Lung (tissue), 12 donors: ENCODE measurements around the gene MRM3. TPM values are rescaled to one million over a fixed set of nuclear protein-coding genes. Genes with fewer than 3 reads are reported as not detected.
"Not testable (repeated sequence)": the region's sequence is repeated elsewhere in the genome, so short reads cannot be mapped to it uniquely, and the experiment has no call there.

ENCODE experiments used
- ATAC-seq: fragments of 200-7000 bp; cut with Tn5 transposase; one replicate; pipeline ENCODE4 v1.9.1; 2020; ENCODE audit warnings: moderate number of reproducible peaks; ENCODE audit not compliant: insufficient read depth, low FRiP score
- DNase-seq, 3 donors: peaks; one replicate each; pipeline ENCODE4 v3.0.0-alpha.2; 2013 to 2017
- H3K27ac ChIP-seq, 2 donors: one replicate each; pipeline ENCODE4 v1.5.1; 2013; ENCODE audit warnings: mild to moderate bottlenecking in 2 of 2, moderate library complexity in 2 of 2, control low read depth in 1 of 2, inconsistent platforms in 1 of 2, low read depth in 1 of 2, low read length in 1 of 2
- H3K27me3 ChIP-seq, 3 donors: one replicate each; pipeline ENCODE4 v1.5.1; 2013; ENCODE audit warnings: low read length in 2 of 3; ENCODE audit not compliant: control insufficient read depth in 3 of 3, insufficient read depth in 3 of 3
- H3K36me3 ChIP-seq, 4 donors: one replicate each; pipeline ENCODE4 v1.5.1; 2013; ENCODE audit warnings: low read length in 4 of 4, mild to moderate bottlenecking in 1 of 4, moderate library complexity in 1 of 4; ENCODE audit not compliant: control insufficient read depth in 4 of 4, insufficient read depth in 4 of 4
- H3K4me1 ChIP-seq, 5 donors: one replicate each; pipeline ENCODE4 v1.5.1; 2013; ENCODE audit warnings: low read length in 5 of 5, mild to moderate bottlenecking in 2 of 5, moderate library complexity in 1 of 5; ENCODE audit not compliant: control insufficient read depth in 5 of 5, insufficient read depth in 5 of 5
- H3K4me3 ChIP-seq: one replicate; pipeline ENCODE4 v1.5.1; 2013; ENCODE audit warnings: mild to moderate bottlenecking, control low read depth, moderate library complexity
- H3K9ac ChIP-seq, 2 donors: one replicate each; pipeline ENCODE4 v1.5.1; 2013; ENCODE audit warnings: low read length in 2 of 2, control low read depth in 1 of 2; ENCODE audit not compliant: insufficient read depth in 1 of 2
- H3K9me3 ChIP-seq, 4 donors: one replicate each; pipeline ENCODE4 v1.5.1; 2013; ENCODE audit warnings: low read length in 3 of 4, mild to moderate bottlenecking in 1 of 4, moderate library complexity in 1 of 4; ENCODE audit not compliant: control insufficient read depth in 4 of 4, insufficient read depth in 3 of 4
- WGBS, 2 donors: extraction: QIAGEN DNeasy Blood & Tissue Kit; methylation state at CpG; one replicate each; pipeline ENCODE4 v1.1.7; 2013; 5-methylcytosine and 5-hydroxymethylcytosine counted together
- polyA plus RNA-seq, 2 donors: library from polyadenylated mRNA; stranded (reverse); fragments of 200-250 nt; gene quantifications; one replicate each; pipeline ENCODE4 v1.2.1, GENCODE V29; 2013
- total RNA-seq, 2 donors: library from RNA; depleted of rRNA in 1 of 2; stranded (reverse); fragments of >200 nt in 1 of 2; gene quantifications; one replicate each; pipeline ENCODE4 v1.2.1, GENCODE V29; 2014 to 2021
- TF ChIP-seq, protein P1 (sequence below): IDR thresholded peaks from 2 replicates; pipeline ENCODE4 v1.5.1; 2012; ENCODE audit warnings: mild to moderate bottlenecking; ENCODE audit errors: control extremely low read depth, extremely low read depth
- donor health status: control.
- donor health status: control.
- donor health status: Bipolar disorder and iron deficiency.
- donor health status: healthy.
- donor health status: DM: yes; HTN: yes; CAD: no.

Gene MRM3
- total and polyA plus RNA-seq, 4 donors, result 10.4 to 16.3 (median 13.1) TPM

DNA sequence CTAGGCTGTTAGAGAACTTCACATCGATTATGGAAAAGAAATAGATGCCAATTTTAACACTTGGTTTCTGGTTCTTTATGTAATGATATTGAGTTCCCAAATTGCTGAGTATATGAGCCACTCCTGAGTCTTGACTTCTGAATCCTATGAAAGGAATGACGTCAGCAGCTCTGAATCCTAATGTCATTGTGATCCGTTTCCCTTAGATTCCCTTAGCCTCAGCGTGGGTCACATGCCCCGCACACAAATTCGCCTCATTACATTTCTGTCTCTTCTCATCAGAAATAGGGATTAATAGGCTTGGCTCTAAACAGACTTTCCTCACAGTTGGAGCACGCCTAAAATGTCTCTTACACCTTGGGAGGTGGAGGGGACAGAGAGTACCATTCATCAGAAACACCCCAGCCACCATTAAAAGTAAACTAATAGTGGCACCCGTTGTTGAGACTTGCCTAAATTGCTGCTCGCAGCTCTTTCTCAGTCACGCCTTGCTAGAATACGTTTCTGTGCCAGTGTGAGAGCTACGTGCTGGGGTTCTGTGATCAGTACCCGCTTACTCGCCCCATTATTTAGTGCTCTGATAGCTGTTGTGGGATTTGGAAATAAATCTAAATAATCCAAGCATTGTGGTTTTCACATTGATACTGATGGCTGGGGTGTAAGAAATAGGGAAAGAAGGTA is 7.1 kb downstream of the MRM3 start:
- DNase-seq (no peak), ATAC-seq (no peak)
- no peak overlapping the region for H3K4me3 ChIP-seq
- WGBS, 2 donors, result 93 to 95% methylated on average over 14 of the region's 14 CpGs
- peaks cover 9 to 29% (median 19%) of the 10 kb centered on the region in 4 donors for H3K36me3 ChIP-seq
- no peaks in the 10 kb centered on the region for H3K4me1 ChIP-seq
- no peaks in the 10 kb centered on the region for H3K9me3 ChIP-seq
- TF ChIP-seq, protein P1, sequence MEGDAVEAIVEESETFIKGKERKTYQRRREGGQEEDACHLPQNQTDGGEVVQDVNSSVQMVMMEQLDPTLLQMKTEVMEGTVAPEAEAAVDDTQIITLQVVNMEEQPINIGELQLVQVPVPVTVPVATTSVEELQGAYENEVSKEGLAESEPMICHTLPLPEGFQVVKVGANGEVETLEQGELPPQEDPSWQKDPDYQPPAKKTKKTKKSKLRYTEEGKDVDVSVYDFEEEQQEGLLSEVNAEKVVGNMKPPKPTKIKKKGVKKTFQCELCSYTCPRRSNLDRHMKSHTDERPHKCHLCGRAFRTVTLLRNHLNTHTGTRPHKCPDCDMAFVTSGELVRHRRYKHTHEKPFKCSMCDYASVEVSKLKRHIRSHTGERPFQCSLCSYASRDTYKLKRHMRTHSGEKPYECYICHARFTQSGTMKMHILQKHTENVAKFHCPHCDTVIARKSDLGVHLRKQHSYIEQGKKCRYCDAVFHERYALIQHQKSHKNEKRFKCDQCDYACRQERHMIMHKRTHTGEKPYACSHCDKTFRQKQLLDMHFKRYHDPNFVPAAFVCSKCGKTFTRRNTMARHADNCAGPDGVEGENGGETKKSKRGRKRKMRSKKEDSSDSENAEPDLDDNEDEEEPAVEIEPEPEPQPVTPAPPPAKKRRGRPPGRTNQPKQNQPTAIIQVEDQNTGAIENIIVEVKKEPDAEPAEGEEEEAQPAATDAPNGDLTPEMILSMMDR, result no peak
- no peak overlapping the region for H3K27ac ChIP-seq
- no peak overlapping the region for H3K9ac ChIP-seq
- no peaks in the 10 kb centered on the region for H3K27me3 ChIP-seq

DNA sequence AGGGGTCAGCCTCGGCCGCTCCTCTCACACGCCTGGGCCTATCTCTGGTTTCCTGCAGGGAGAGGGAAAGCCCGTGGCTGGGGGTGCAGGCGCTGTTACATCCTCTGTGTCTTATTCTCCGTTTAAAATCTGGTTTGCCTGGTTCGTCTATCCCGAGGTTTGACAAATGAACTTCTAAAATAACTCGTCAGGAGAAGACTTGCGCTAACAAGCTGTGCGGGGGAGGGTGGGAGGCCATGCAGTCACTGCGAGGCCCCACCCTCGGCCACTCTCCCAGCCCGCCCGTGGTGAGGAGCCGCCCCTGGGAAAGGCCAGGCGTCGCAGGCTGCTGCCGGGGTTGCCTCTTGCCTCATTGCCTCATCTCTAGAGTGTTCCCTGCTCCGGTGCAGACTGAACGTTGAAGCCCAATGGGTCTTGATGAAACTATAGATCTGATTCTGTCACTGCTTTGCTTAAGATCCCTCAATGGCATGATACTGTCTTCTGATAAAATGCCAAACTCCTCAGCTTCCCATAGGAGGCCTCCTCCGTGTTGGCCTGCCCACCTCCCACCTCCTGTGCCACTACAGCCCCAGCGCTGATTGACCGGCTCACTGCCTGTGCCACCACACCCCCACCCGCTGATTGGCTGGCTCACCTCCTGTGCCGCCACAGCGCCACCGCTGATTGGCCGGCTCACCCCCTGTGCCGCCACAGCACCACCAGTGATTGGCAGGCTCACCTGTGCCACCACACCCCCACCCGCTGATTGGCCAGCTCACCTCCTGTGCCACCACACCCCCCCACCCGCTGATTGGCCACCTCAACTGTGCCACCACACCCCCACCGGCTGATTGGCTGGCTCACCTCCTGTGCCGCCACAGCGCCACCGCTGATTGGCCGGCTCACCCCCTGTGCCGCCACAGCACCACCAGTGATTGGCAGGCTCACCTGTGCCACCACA is 8.0 kb downstream of the MRM3 start:
- H3K27ac ChIP-seq, H3K9me3 ChIP-seq, H3K9ac ChIP-seq, ATAC-seq, H3K27me3 ChIP-seq, H3K4me3 ChIP-seq, H3K4me1 ChIP-seq: not testable (repeated sequence)
- peaks cover 9 to 27% (median 17%) of the 10 kb centered on the region in 4 donors for H3K36me3 ChIP-seq
- WGBS, 2 donors, result 80 to 93% methylated on average over 30 to 32 of the region's 38 CpGs
- peak; percentile 29 to 48 (median 40) for DNase-seq

DNA sequence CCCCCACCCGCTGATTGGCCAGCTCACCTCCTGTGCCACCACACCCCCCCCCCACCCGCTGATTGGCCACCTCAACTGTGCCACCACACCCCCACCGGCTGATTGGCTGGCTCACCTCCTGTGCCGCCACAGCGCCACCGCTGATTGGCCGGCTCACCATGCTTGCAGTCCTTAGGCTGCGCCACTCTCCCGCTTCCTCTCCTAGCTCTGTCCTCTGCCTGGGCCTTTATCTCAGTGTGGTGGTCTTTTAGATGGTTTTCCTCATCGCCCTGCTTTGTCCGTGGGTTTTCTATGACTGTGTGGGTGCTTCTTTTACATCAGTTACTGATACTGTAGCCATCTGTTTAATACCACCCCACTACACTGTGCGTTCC is 8.7 kb downstream of the MRM3 start:
- not testable (repeated sequence) for H3K4me3 ChIP-seq, H3K9me3 ChIP-seq, H3K27ac ChIP-seq, H3K27me3 ChIP-seq, ATAC-seq, H3K9ac ChIP-seq
- Histone ChIP-seq H3K4me1 (peaks cover 0 to 12% (median 0%) of the 10 kb centered on the region in 5 donors), H3K36me3 (peaks cover 9 to 27% (median 17%) of the 10 kb centered on the region in 4 donors)
- DNase-seq, result peak in 1 of 3 donors; percentile 18
- 89 to 98% methylated on average over 5 to 10 of the region's 12 CpGs for WGBS, 2 donors

DNA sequence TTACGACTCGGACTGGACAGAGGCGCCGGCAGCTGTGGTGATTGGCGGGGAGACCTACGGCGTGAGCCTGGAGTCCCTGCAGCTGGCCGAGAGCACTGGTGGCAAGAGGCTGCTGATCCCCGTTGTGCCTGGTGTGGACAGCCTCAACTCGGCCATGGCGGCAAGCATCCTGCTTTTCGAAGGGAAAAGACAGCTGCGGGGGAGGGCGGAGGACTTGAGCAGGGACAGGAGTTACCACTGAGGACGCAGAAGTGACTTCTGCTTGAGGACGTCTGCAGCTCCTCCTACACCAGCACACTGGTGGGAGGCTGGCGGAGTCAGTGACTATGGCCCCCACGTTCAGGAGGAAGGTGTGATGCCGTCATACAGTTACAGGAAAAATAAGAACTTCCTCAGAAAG is 9.7 kb downstream of the MRM3 start:
- DNase-seq (no peak), ATAC-seq (no peak)
- peaks cover 0 to 12% (median 0%) of the 10 kb centered on the region in 5 donors for H3K4me1 ChIP-seq
- H3K9me3 ChIP-seq, result no peaks in the 10 kb centered on the region
- no peak overlapping the region for H3K4me3 ChIP-seq
- H3K27ac ChIP-seq, result no peak overlapping the region
- no peaks in the 10 kb centered on the region for H3K27me3 ChIP-seq
- TF ChIP-seq, protein P1, result no peak
- WGBS, 2 donors, result 74 to 86% methylated on average over 19 of the region's 19 CpGs
- H3K9ac ChIP-seq, result no peak overlapping the region
- H3K36me3 ChIP-seq, result peaks cover 9 to 27% (median 16%) of the 10 kb centered on the region in 4 donors
